ENCODE data around the gene ASIC5.

DNA sequence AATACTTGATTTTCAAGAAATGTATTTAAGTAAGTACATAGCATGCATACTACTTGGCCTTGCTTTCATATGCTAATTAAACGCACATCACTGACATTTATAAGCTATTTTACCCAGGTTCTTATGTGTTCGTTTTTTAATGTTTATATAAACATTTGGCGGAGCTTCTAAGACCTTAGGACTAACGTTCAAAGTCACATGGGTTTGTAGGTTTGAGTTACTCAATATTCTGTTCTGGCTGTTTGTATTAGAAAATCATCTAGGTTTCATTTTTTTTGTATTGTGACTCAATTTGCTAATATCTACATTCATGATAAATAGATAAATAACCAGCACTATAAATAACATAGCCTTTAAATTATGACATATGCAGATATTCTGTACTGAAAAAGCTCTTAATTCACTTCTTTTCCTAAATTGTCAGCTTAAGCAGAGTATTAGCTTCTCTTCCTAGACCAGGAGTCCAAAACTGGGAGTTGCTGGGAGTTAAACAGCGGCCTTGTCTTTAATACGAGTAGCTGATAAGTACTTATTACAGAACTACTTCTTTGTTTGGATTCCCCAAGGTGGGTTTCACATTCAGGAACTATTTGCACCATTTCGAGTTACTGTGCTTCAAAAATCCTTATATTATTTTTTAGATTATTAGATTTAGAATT lies 65.3 kb downstream of the ASIC5 start:
- TF ChIP-seq, protein P1, sequence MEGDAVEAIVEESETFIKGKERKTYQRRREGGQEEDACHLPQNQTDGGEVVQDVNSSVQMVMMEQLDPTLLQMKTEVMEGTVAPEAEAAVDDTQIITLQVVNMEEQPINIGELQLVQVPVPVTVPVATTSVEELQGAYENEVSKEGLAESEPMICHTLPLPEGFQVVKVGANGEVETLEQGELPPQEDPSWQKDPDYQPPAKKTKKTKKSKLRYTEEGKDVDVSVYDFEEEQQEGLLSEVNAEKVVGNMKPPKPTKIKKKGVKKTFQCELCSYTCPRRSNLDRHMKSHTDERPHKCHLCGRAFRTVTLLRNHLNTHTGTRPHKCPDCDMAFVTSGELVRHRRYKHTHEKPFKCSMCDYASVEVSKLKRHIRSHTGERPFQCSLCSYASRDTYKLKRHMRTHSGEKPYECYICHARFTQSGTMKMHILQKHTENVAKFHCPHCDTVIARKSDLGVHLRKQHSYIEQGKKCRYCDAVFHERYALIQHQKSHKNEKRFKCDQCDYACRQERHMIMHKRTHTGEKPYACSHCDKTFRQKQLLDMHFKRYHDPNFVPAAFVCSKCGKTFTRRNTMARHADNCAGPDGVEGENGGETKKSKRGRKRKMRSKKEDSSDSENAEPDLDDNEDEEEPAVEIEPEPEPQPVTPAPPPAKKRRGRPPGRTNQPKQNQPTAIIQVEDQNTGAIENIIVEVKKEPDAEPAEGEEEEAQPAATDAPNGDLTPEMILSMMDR (IDR thresholded peaks at IDR 0.05 in 8 of 11, conservative IDR thresholded peaks at IDR 0.05 in 3 of 11), result no peak
- TF ChIP-seq POLR2A (IDR thresholded peaks at IDR 0.05), result no peak
- no peak for TF ChIP-seq POLR2AphosphoS5 (IDR thresholded peaks at IDR 0.05)
